Embryonic facial prominence (tissue), 1 donor: ENCODE results near the gene PSMB3.

Source experiments
- DNase-seq: peaks from one replicate; pipeline ENCODE4 v3.0.0-alpha.2; 2016; ENCODE audit errors: extremely low spot score

The PSMB3 gene

GRCh38 chr17:38752308-38753070 lies at the start of gene PSMB3:
Gene PSMB3, plus strand, starts transcription at chr17:38752741. Its CDS starts 86 bp downstream, at chr17:38752827.
- peak; percentile 98 for DNase-seq

- no peak for DNase-seq
Measured at GRCh38 chr17:38702916-38703741, 49.4 kb upstream of the PSMB3 start.

- no peak for DNase-seq
Measured at GRCh38 chr17:38703742-38704605, 48.6 kb upstream of the PSMB3 start.

GRCh38 chr17:38704606-38705522 lies 47.7 kb upstream of the PSMB3 start, which contains the start of gene MLLT6:
Gene MLLT6, plus strand, starts transcription at chr17:38705273. Its CDS starts 360 bp downstream, at chr17:38705633.
- DNase-seq, result peak; percentile 82

- no peak for DNase-seq
Measured at GRCh38 chr17:38705523-38705802, 47.1 kb upstream of the PSMB3 start.

GRCh38 chr17:38705803-38706504 lies 46.6 kb upstream of the PSMB3 start:
- no peak for DNase-seq

- DNase-seq, result no peak
Measured at GRCh38 chr17:38706505-38707216, 45.9 kb upstream of the PSMB3 start.

GRCh38 chr17:38707678-38708351 lies 44.7 kb upstream of the PSMB3 start:
- no peak for DNase-seq

- no peak for DNase-seq
Measured at GRCh38 chr17:38709104-38709820, 43.3 kb upstream of the PSMB3 start.

GRCh38 chr17:38709864-38710603 lies 42.5 kb upstream of the PSMB3 start:
- DNase-seq, result no peak

- no peak for DNase-seq
Measured at GRCh38 chr17:38710604-38710962, 42.0 kb upstream of the PSMB3 start.

- DNase-seq, result no peak
Measured at GRCh38 chr17:38710985-38711384, 41.6 kb upstream of the PSMB3 start.

GRCh38 chr17:38711792-38712571 lies 40.6 kb upstream of the PSMB3 start:
- DNase-seq, result no peak

GRCh38 chr17:38712593-38712992 lies 39.9 kb upstream of the PSMB3 start:
- no peak for DNase-seq

- no peak for DNase-seq
Measured at GRCh38 chr17:38713456-38714075, 39.0 kb upstream of the PSMB3 start.

GRCh38 chr17:38715216-38715943 lies 37.2 kb upstream of the PSMB3 start:
- no peak for DNase-seq
